ENCODE results near the gene CADPS. TPM values are rescaled to one million over a fixed set of nuclear protein-coding genes. Genes with fewer than 3 reads are reported as not detected.

The CADPS gene
- total RNA-seq, 1 experiment from 2014 or later = not detected

DNA sequence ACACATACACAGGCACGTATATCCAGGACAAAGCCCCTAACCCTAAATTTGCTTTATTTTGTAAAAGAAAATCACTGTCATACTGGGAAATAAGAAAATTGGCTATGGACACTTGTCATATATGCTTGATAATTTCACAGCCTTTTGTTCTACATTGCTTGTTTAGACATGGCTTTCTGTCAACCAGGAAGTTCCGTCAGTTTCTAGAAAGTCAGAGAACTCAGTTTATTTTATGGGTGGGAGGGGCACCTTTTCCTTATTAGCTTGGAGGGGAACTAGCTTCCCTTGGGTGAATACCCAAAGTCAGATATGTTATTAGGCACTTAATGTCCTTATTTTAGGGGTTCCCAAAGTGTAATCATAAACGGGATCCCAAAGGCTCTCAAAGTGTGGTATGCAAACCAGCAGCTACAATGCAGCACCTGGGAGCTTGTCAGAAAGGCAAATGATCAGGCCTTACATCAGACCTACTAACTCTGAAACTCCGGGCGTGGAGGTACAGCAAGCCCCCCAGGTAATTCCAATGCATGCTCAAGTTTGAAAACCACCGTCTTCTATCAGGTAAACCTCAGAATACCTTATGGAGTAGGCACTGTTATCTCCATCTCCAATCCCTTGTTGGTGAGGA lies 50.1 kb downstream of the CADPS start:
- intact Hi-C loops (cut with micrococcal nuclease; ENCODE audit: unreplicated experiment) = no loop called here
- no peak overlapping the region for H2AFZ ChIP-seq
- no TSS peak for BruUV-seq (replicated peaks)
- no peak overlapping the region for H3K4me2 ChIP-seq
- H3K9me3 ChIP-seq (ENCODE audit: insufficient read depth, low read depth) = no peaks in the 10 kb centered on the region
- no peaks in the 10 kb centered on the region for H3K4me1 ChIP-seq (replicated peaks; ENCODE audit: insufficient read depth)
- no peaks in the 10 kb centered on the region for H3K36me3 ChIP-seq (ENCODE audit: low read depth)
- ChIA-PET CTCF (no interaction called here), POLR2A (ENCODE audit: unreplicated experiment) (no interaction called here)
- TF ChIP-seq, protein P1, sequence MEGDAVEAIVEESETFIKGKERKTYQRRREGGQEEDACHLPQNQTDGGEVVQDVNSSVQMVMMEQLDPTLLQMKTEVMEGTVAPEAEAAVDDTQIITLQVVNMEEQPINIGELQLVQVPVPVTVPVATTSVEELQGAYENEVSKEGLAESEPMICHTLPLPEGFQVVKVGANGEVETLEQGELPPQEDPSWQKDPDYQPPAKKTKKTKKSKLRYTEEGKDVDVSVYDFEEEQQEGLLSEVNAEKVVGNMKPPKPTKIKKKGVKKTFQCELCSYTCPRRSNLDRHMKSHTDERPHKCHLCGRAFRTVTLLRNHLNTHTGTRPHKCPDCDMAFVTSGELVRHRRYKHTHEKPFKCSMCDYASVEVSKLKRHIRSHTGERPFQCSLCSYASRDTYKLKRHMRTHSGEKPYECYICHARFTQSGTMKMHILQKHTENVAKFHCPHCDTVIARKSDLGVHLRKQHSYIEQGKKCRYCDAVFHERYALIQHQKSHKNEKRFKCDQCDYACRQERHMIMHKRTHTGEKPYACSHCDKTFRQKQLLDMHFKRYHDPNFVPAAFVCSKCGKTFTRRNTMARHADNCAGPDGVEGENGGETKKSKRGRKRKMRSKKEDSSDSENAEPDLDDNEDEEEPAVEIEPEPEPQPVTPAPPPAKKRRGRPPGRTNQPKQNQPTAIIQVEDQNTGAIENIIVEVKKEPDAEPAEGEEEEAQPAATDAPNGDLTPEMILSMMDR (conservative IDR thresholded peaks at IDR 0.05) = no peak
- no peak for TF ChIP-seq EZH2 (IDR thresholded peaks at IDR 0.05; ENCODE audit: low read depth)
- no peaks in the 10 kb centered on the region for H3K79me2 ChIP-seq (ENCODE audit: low read depth)
- H3K27me3 ChIP-seq (ENCODE audit: insufficient read depth, low read depth) = no peaks in the 10 kb centered on the region
- H4K20me1 ChIP-seq (ENCODE audit: insufficient read depth) = no peaks in the 10 kb centered on the region
- no peaks in the 10 kb centered on the region for H3F3A ChIP-seq (ENCODE audit: insufficient read depth, low read depth)
- no peaks in the 10 kb centered on the region for H3K9me2 ChIP-seq (ENCODE audit: insufficient read depth)
- H3K4me3 ChIP-seq = no peak overlapping the region
- no peak for DNase-seq
- no peak overlapping the region for H3K27ac ChIP-seq

DNA sequence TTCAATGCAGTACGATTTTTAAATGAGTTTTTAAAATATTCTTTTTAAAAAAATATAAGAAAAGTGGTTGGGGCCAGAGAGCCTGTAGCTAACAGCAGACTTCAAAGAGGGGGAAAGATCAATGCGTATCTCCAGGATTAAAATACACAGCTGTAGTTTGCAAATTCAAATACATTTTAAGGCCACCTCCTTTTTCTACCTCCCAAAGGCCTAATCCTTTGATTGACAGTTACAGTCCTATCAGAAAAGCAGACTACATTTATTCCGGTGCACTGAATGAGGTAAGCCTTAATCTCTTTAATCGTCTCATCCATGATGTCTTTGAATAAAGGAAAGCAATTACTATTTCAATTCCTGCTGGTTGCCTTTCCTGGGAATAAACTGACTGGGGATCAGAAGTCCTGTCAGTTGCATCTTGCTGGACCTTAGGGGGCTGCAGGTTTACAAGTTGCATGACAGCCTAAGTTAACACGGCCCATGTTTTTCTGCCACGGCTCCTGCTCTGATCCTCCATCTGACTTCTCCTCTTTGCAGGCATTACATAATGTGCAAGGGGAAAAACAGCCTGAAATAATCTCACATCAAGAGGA lies 51.7 kb downstream of the CADPS start:
- BruUV-seq (replicated peaks) = no TSS peak
- CTCF ChIA-PET = no interaction called here
- Histone ChIP-seq H3K9me2 (ENCODE audit: insufficient read depth) (no peaks in the 10 kb centered on the region), H3K9me3 (ENCODE audit: insufficient read depth, low read depth) (no peaks in the 10 kb centered on the region), H3K4me1 (replicated peaks; ENCODE audit: insufficient read depth) (no peaks in the 10 kb centered on the region), H3K79me2 (ENCODE audit: low read depth) (no peaks in the 10 kb centered on the region), H3K27ac (no peak overlapping the region), H4K20me1 (ENCODE audit: insufficient read depth) (no peaks in the 10 kb centered on the region), H3K27me3 (ENCODE audit: insufficient read depth, low read depth) (no peaks in the 10 kb centered on the region), H3F3A (ENCODE audit: insufficient read depth, low read depth) (no peaks in the 10 kb centered on the region), H2AFZ (no peak overlapping the region), H3K4me3 (no peak overlapping the region), H3K36me3 (ENCODE audit: low read depth) (no peaks in the 10 kb centered on the region), H3K4me2 (no peak overlapping the region)
- POLR2A ChIA-PET (ENCODE audit: unreplicated experiment) = no interaction called here
- intact Hi-C loops (cut with micrococcal nuclease; ENCODE audit: unreplicated experiment) = no loop called here
- TF ChIP-seq, protein P1 (conservative IDR thresholded peaks at IDR 0.05) = no peak
- TF ChIP-seq EZH2 (IDR thresholded peaks at IDR 0.05; ENCODE audit: low read depth) = no peak
- no peak for DNase-seq

DNA sequence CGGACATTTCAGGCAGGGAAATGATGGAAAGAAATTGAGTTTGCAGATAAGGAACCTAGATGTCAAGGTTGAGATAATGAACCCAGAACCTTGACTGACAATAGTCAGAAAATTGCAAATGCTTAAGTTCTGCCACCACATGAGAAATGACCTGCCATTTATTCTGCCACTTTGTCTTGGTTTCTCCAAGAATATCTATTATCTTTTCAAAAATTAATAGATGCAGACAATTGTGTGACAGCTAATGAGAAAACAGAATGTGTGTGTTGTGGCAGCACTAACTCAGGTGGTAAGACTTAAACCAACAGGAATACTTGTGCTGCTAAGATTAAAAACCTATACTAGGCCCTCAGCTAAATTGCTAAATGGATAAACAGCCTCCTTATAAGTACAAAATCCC lies 52.3 kb downstream of the CADPS start:
- Histone ChIP-seq H3K36me3 (ENCODE audit: low read depth) (no peaks in the 10 kb centered on the region), H3K4me3 (no peak overlapping the region), H3F3A (ENCODE audit: insufficient read depth, low read depth) (no peaks in the 10 kb centered on the region), H3K4me1 (replicated peaks; ENCODE audit: insufficient read depth) (no peaks in the 10 kb centered on the region), H3K79me2 (ENCODE audit: low read depth) (no peaks in the 10 kb centered on the region), H2AFZ (no peak overlapping the region), H3K27me3 (ENCODE audit: insufficient read depth, low read depth) (no peaks in the 10 kb centered on the region), H3K4me2 (no peak overlapping the region), H4K20me1 (ENCODE audit: insufficient read depth) (no peaks in the 10 kb centered on the region), H3K9me3 (ENCODE audit: insufficient read depth, low read depth) (no peaks in the 10 kb centered on the region), H3K9me2 (ENCODE audit: insufficient read depth) (no peaks in the 10 kb centered on the region), H3K27ac (no peak overlapping the region)
- BruUV-seq (replicated peaks) = no TSS peak
- no peak for DNase-seq
- TF ChIP-seq EZH2 (IDR thresholded peaks at IDR 0.05; ENCODE audit: low read depth) = no peak
- TF ChIP-seq, protein P1 (conservative IDR thresholded peaks at IDR 0.05) = no peak
- intact Hi-C loops (cut with micrococcal nuclease; ENCODE audit: unreplicated experiment) = no loop called here
- ChIA-PET POLR2A (ENCODE audit: unreplicated experiment) (no interaction called here), CTCF (no interaction called here)

Data from PC-9 (cell line).